KMS-11 (cell line): ENCODE results near the gene CNR1.

Experiments used
- H2AFZ ChIP-seq: fragments of 200-600 bp; sonication (generic); 2 replicates; pipeline ENCODE4 v1.6.1; 2016; ENCODE audit warnings: antibody characterized with exemption, mixed run types, low read depth
- H3K27ac ChIP-seq: fragments of 200-600 bp; sonication (generic); 2 replicates; pipeline ENCODE4 v1.6.1; 2016; ENCODE audit warnings: mild to moderate bottlenecking, mixed run types
- H3K27me3 ChIP-seq: fragments of 200-600 bp; sonication (generic); 2 replicates; pipeline ENCODE4 v1.6.1; 2017; ENCODE audit warnings: mild to moderate bottlenecking, low read depth, mixed run types, moderate library complexity; ENCODE audit not compliant: insufficient read depth
- H3K36me3 ChIP-seq: fragments of 200-600 bp; sonication (generic); 2 replicates; pipeline ENCODE4 v1.6.1; 2017; ENCODE audit warnings: mild to moderate bottlenecking, mixed run types; ENCODE audit not compliant: insufficient read depth
- H3K4me1 ChIP-seq: fragments of 200-600 bp; sonication (generic); 2 replicates; pipeline ENCODE4 v1.6.1; 2016; ENCODE audit warnings: mild to moderate bottlenecking, low read depth, mixed run types; ENCODE audit not compliant: poor library complexity, severe bottlenecking
- H3K4me2 ChIP-seq: fragments of 200-600 bp; sonication (generic); 2 replicates; pipeline ENCODE4 v1.7.0; 2016; ENCODE audit warnings: mild to moderate bottlenecking, mixed run types
- H3K4me3 ChIP-seq: fragments of 200-600 bp; sonication (generic); IDR thresholded peaks from 2 replicates; pipeline ENCODE4 v1.6.1; 2017; ENCODE audit warnings: low read depth, low read length, mixed read lengths; ENCODE audit not compliant: insufficient read depth
- H3K79me2 ChIP-seq: fragments of 200-600 bp; sonication (generic); 2 replicates; pipeline ENCODE4 v1.6.1; 2016; ENCODE audit warnings: low read depth, mixed run types; ENCODE audit not compliant: insufficient read depth
- H3K9ac ChIP-seq: fragments of 200-600 bp; sonication (generic); 2 replicates; pipeline ENCODE4 v1.6.1; 2016; ENCODE audit warnings: mild to moderate bottlenecking, mixed run types
- H4K20me1 ChIP-seq: fragments of 200-600 bp; sonication (generic); 2 replicates; pipeline ENCODE4 v1.6.1; 2016; ENCODE audit warnings: mild to moderate bottlenecking, mixed run types; ENCODE audit not compliant: insufficient read depth
- TF ChIP-seq, protein P1 (sequence below): fragments of 200-600 bp; sonication (generic); conservative IDR thresholded peaks from 2 replicates; pipeline ENCODE4 v1.6.1; 2017; ENCODE audit warnings: low read depth, mild to moderate bottlenecking, antibody characterized with exemption, low read length, moderate library complexity, mixed read lengths

CNR1 gene

DNA sequence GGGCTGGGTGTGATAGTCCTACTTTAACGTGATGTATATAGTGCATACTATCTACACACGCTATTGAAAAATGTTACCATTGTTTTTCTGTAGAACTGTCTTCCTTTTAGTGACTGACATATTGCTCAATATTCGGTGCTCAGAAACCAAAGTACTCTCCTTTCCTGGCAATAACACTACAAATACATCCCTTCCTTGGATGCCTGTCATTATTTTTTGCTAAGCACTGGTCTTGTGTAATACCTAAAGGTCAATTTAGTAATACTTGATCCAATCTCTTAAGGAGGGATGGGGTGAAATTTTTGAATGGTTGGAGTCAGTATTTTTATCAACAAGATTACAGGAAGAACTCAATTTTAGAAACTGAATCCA lies 23.9 kb downstream of the CNR1 start:
- Histone ChIP-seq H3K27me3 (no peaks in the 10 kb centered on the region), H3K4me1 (no peaks in the 10 kb centered on the region), H3K27ac (no peak overlapping the region), H3K79me2 (no peaks in the 10 kb centered on the region), H3K4me3 (no peak overlapping the region), H3K36me3 (no peaks in the 10 kb centered on the region), H3K9ac (no peak overlapping the region), H4K20me1 (no peaks in the 10 kb centered on the region), H3K4me2 (no peak overlapping the region), H2AFZ (no peak overlapping the region)
- TF ChIP-seq, protein P1, sequence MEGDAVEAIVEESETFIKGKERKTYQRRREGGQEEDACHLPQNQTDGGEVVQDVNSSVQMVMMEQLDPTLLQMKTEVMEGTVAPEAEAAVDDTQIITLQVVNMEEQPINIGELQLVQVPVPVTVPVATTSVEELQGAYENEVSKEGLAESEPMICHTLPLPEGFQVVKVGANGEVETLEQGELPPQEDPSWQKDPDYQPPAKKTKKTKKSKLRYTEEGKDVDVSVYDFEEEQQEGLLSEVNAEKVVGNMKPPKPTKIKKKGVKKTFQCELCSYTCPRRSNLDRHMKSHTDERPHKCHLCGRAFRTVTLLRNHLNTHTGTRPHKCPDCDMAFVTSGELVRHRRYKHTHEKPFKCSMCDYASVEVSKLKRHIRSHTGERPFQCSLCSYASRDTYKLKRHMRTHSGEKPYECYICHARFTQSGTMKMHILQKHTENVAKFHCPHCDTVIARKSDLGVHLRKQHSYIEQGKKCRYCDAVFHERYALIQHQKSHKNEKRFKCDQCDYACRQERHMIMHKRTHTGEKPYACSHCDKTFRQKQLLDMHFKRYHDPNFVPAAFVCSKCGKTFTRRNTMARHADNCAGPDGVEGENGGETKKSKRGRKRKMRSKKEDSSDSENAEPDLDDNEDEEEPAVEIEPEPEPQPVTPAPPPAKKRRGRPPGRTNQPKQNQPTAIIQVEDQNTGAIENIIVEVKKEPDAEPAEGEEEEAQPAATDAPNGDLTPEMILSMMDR, result no peak

DNA sequence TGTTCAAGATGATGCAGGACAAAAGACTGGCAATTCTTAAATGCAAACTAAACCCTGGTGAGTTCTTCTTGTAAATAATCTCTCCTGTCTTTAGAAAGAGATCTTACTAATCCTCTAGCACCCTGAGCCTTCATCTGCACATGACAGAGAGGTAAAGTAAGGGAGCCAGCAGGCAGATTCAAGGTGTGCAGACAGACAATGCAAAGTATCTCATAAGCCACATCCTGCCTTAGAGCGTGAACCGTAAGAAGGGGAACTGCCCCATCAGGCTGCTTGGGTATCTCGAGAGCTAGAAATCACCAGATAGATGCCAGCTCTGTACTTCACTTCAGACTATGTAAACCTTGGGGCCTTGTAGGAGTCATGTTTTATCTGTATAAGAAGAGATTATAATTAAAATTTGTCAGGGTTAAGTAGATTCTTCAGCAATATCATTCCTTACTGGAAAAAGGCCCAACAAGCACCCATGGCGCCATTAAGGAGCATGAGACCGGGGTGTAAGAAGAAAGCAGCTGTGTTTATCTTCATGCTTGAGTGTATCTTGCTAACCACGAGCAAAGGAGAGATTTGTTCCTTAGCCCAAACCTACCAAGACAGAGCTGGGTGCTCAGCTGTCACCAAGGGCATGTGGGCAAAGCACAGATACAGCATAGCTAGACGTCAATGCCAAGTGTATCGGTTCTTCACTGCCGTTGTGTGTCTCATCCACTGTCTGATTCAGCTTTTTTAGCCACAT lies 24.4 kb downstream of the CNR1 start:
- no peaks in the 10 kb centered on the region for H4K20me1 ChIP-seq
- H3K79me2 ChIP-seq, result no peaks in the 10 kb centered on the region
- H2AFZ ChIP-seq, result no peak overlapping the region
- H3K4me1 ChIP-seq, result no peaks in the 10 kb centered on the region
- H3K27ac ChIP-seq, result no peak overlapping the region
- H3K27me3 ChIP-seq, result no peaks in the 10 kb centered on the region
- H3K9ac ChIP-seq, result no peak overlapping the region
- H3K4me3 ChIP-seq, result no peak overlapping the region
- H3K36me3 ChIP-seq, result no peaks in the 10 kb centered on the region
- no peak overlapping the region for H3K4me2 ChIP-seq
- TF ChIP-seq, protein P1, result no peak

DNA sequence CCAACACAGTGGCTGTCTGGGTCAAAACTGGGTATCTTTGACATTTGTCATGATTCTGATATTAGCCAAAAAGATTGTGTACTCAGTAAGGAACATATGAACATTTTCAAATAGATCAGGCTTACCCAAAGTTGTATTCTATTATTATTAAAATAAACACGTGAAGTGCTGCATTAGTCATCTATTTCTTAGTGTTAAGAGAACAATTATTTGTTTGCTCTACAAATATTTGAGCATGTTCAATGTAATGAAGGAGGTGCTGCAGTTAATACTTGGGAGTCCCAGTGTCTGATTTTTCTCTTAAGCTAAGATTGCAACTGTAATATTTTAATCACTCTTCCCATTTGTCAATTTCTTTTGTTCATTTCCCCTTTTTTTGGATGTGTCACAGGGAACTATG lies 28.2 kb downstream of the CNR1 start:
- Histone ChIP-seq H2AFZ (no peak overlapping the region), H3K36me3 (no peaks in the 10 kb centered on the region), H4K20me1 (no peaks in the 10 kb centered on the region), H3K27ac (no peak overlapping the region), H3K79me2 (no peaks in the 10 kb centered on the region), H3K4me3 (no peak overlapping the region), H3K4me1 (no peaks in the 10 kb centered on the region), H3K9ac (no peak overlapping the region), H3K4me2 (no peak overlapping the region), H3K27me3 (no peaks in the 10 kb centered on the region)
- TF ChIP-seq, protein P1, result no peak

DNA sequence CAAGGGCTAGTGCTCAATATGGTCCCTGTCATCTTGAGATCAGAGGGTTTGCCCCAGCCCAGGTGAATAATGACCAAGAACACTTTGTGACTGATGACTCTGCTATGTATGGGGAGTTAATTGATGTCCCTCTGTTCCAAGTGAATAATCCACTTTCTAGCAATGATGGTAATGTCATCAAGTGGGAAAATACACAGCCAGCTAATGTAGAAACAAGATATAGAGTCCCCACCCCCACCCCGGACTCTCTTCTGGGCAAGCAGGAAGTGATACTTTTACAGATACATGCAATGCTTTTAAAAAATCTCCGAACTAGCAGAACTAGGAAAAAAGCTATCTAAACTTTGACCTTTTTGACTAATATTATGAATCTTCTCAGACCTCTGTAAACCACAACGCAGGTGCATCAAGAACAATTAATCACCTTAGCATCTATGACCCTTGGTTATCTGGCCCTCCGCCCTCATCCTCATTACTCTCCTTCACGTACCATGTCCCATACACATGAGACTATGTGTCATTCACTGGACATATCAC lies 30.5 kb downstream of the CNR1 start:
- no peak overlapping the region for H3K4me3 ChIP-seq
- no peak overlapping the region for H3K4me2 ChIP-seq
- no peak overlapping the region for H3K9ac ChIP-seq
- H2AFZ ChIP-seq, result no peak overlapping the region
- no peaks in the 10 kb centered on the region for H3K4me1 ChIP-seq
- H3K79me2 ChIP-seq, result no peaks in the 10 kb centered on the region
- H3K36me3 ChIP-seq, result no peaks in the 10 kb centered on the region
- TF ChIP-seq, protein P1, result no peak
- no peak overlapping the region for H3K27ac ChIP-seq
- H3K27me3 ChIP-seq, result no peaks in the 10 kb centered on the region
- H4K20me1 ChIP-seq, result no peaks in the 10 kb centered on the region
